ENCODE results near the gene CREG1. TPM values are rescaled to one million over a fixed set of nuclear protein-coding genes. Genes with fewer than 3 reads are reported as not detected.

CREG1 gene
- total RNA-seq (2021) = 7.7 and 8.1 TPM in 2 replicates
- percentile 39 among the genes with signal in this experiment for Bru-seq, nascent RNA
- BruChase-seq, experiment 1, labeled RNA remaining after a 2-hour chase = percentile 38 among the genes with signal in this experiment
- percentile 51 among the genes with signal in this experiment for BruChase-seq, experiment 2, labeled RNA remaining after a 6-hour chase
- long read RNA-seq, transcript CREG1-201 (4 exons, 1,974 nt) = major isoform, 29 of 29 reads
- long read RNA-seq, partial matches to known transcripts = 0 of 29 reads
- long read RNA-seq, other reads (novel, unspliced or antisense) = 0 of 29 reads

DNA sequence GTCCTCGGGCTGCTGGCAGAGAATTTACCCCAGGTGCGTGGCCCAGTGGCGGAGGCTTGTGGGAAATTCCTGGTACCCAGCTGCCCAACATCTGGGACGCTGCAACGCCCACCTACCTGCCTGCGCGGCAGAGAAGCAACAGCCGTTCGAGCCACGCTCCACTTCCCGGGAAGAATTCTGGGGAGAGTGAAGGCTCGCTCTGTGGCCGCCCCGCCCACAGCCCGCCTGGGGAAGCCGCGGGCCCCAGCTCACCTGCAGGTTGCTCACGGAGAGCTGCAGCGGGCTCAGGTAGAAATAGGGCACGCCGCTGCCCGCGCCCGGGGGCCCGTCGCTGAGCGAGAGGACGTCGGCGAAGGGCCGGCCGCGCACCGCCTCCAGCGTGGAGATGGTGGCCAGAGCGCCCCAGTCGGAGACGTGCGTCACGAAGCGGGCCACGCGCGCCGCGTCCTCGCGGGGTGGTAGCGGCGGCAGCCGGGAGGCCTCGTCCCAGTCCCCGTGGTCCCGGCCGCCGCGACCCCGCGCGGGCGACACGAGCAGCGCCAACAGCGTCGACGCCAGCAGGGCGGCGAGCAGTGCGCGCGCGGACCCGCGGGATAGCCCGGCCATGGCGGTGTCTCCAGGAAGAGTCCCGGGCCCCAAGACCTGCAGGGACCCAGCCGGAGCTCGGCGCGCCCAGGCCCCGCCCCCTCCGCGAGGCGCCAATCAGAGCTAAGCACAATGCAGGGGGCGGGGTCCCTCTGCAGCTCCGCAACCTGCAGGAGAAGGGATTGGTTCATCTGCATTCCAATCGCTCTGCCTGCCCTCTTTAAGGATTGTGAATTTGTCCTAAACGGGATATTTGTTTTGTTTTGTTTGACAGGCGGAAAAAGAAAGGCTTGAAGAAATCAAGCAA lies at the start of gene CREG1:
Gene CREG1, minus strand, starts transcription at position 627 of the 892 bp plus-strand sequence.
- POLR2A ChIA-PET (ENCODE audit: low non-redundant PET) = interaction anchor here (0.8 kb wide), 1 partner anchor 325 kb away, joined by 9 read pairs; no protein-coding TSS in a partner anchor
- peaks cover 10% of the 10 kb centered on the region for H3K4me1 ChIP-seq (ENCODE audit: insufficient read depth, low read length, poor library complexity, severe bottlenecking)
- no peaks in the 10 kb centered on the region for H3K9me3 ChIP-seq (ENCODE audit: low read depth, low read length, poor library complexity, severe bottlenecking)
- H3K36me3 ChIP-seq (ENCODE audit: insufficient read depth, low read length, poor library complexity, severe bottlenecking) = no peaks in the 10 kb centered on the region
- no peak within 1 kb of the TSS for H3K27ac ChIP-seq (ENCODE audit: low read depth, low read length, poor library complexity, severe bottlenecking)
- CTCF ChIA-PET = interaction anchor here (0.7 kb wide), 1 partner anchor 135 kb away, joined by 3 read pairs; no protein-coding TSS in a partner anchor
- no peaks in the 10 kb centered on the region for H3K27me3 ChIP-seq (replicated peaks; ENCODE audit: insufficient read depth, low read depth, low read length, poor library complexity)
- no TSS peak for BruUV-seq (replicated peaks)
- H3K4me3 ChIP-seq (ENCODE audit: low read depth, low read length, poor library complexity, severe bottlenecking) = peak within 1 kb of the TSS; percentile 60
- intact Hi-C loops (cut with micrococcal nuclease; ENCODE audit: unreplicated experiment) = no loop called here
- no peak for TF ChIP-seq EZH2 (IDR thresholded peaks at IDR 0.05; ENCODE audit: borderline replicate concordance, low read depth, low read length, poor library complexity, severe bottlenecking)
- TF ChIP-seq, protein P1, sequence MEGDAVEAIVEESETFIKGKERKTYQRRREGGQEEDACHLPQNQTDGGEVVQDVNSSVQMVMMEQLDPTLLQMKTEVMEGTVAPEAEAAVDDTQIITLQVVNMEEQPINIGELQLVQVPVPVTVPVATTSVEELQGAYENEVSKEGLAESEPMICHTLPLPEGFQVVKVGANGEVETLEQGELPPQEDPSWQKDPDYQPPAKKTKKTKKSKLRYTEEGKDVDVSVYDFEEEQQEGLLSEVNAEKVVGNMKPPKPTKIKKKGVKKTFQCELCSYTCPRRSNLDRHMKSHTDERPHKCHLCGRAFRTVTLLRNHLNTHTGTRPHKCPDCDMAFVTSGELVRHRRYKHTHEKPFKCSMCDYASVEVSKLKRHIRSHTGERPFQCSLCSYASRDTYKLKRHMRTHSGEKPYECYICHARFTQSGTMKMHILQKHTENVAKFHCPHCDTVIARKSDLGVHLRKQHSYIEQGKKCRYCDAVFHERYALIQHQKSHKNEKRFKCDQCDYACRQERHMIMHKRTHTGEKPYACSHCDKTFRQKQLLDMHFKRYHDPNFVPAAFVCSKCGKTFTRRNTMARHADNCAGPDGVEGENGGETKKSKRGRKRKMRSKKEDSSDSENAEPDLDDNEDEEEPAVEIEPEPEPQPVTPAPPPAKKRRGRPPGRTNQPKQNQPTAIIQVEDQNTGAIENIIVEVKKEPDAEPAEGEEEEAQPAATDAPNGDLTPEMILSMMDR (conservative IDR thresholded peaks at IDR 0.05; ENCODE audit: low read depth, low read length) = no peak
- peak; percentile 96 for DNase-seq (ENCODE audit: low spot score)

DNA sequence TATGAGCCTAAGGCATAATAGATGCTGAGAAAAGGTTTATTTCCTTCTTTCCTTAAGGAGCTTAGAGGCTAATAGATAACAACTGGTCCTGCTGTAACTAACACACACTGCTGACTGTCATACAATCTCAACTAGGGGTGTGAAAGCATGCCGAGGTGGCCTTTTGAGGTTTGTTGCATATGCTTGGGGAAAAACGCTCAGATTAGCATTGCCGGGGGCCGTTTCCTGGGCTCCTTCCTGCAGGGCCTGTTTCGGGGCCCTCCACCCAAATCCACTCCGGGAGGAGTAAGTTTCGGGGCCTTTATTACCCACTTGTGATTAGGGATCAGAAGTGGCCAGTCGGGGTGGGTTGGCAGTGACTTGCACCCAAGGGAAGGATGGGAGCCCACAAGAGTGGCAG lies 49.3 kb upstream of the CREG1 start:
- intact Hi-C loops (cut with micrococcal nuclease; ENCODE audit: unreplicated experiment) = no loop called here

More for the DNA sequence above, 49.3 kb upstream of the CREG1 start:
- no peaks in the 10 kb centered on the region for H3K4me1 ChIP-seq (ENCODE audit: insufficient read depth, low read length, poor library complexity, severe bottlenecking)
- H3K27ac ChIP-seq (ENCODE audit: low read depth, low read length, poor library complexity, severe bottlenecking) = no peak overlapping the region
- no peaks in the 10 kb centered on the region for H3K9me3 ChIP-seq (ENCODE audit: low read depth, low read length, poor library complexity, severe bottlenecking)
- TF ChIP-seq EZH2 (IDR thresholded peaks at IDR 0.05; ENCODE audit: borderline replicate concordance, low read depth, low read length, poor library complexity, severe bottlenecking) = no peak
- TF ChIP-seq, protein P1 (conservative IDR thresholded peaks at IDR 0.05; ENCODE audit: low read depth, low read length) = no peak
- no peak overlapping the region for H3K4me3 ChIP-seq (ENCODE audit: low read depth, low read length, poor library complexity, severe bottlenecking)
- DNase-seq (ENCODE audit: low spot score) = no peak
- ChIA-PET CTCF (no interaction called here), POLR2A (ENCODE audit: low non-redundant PET) (no interaction called here)
- no TSS peak for BruUV-seq (replicated peaks)
- no peaks in the 10 kb centered on the region for H3K27me3 ChIP-seq (replicated peaks; ENCODE audit: insufficient read depth, low read depth, low read length, poor library complexity)
- no peaks in the 10 kb centered on the region for H3K36me3 ChIP-seq (ENCODE audit: insufficient read depth, low read length, poor library complexity, severe bottlenecking)

Measured in A673 (cell line).